Hindlimb muscle (tissue), 1 donor: ENCODE data around the gene BRINP2. TPM values are rescaled to one million over a fixed set of nuclear protein-coding genes. Genes with fewer than 3 reads are reported as not detected.
"Not testable (repeated sequence)": the region's sequence is repeated elsewhere in the genome, so short reads cannot be mapped to it uniquely, and the experiment has no call there.

ENCODE experiments used
- DNase-seq: peaks from one replicate; pipeline ENCODE4 v3.0.0-alpha.2; 2013
- polyA plus RNA-seq: library from polyadenylated mRNA; unstranded; fragments of 120-200 nt; gene quantifications from one replicate; pipeline ENCODE4 v1.2.1, GENCODE V29; 2013; ENCODE audit not compliant: insufficient read length

BRINP2 gene
- polyA plus RNA-seq, 1 donor = 0.17 TPM

GRCh38 chr1:177315261-177315660 is 144.5 kb downstream of the BRINP2 start:
- DNase-seq = no peak

- DNase-seq = no peak
These were observed 145.0 kb downstream of the BRINP2 start for GRCh38 chr1:177315761-177316160.

- DNase-seq = not testable (repeated sequence)
These were observed 150.7 kb downstream of the BRINP2 start for GRCh38 chr1:177321434-177321833.

GRCh38 chr1:177328251-177328650 is 157.5 kb downstream of the BRINP2 start:
- no peak for DNase-seq

- DNase-seq = no peak
These were observed 159.1 kb downstream of the BRINP2 start for GRCh38 chr1:177329871-177330270.

Other genes starting within 250 kb of the BRINP2 start
- 6.4 TPM for gene ASTN1, start 6.2 kb upstream of the BRINP2 start, polyA plus RNA-seq